ENCODE measurements around the gene RADX.

DNA sequence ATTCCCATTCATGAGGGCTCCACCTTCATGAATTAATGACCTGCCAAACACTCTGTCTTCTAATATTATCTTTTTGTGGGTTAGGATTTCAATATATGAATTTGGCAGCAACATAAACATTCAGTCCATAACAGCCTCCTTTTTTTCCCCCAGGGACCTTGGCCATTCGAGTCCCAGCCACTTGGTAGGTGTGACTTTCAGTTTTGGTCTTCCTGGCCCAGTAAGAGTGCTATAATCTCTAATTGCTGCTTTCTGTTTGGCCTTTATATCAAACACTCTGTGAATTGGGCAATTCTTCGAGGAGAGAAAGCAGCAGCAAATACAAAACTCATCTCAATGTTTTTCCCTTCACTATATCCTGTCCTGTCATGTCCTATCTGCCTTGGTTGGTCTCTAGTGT, 12.4 kb upstream of the RADX start:
- TF ChIP-seq TAF1 (IDR thresholded peaks at IDR 0.05; ENCODE audit: low read depth) (no peak), EP300 (IDR thresholded peaks at IDR 0.05; ENCODE audit: borderline replicate concordance) (no peak), CEBPB (IDR thresholded peaks at IDR 0.05) (no peak)

Measured in Ishikawa (cell line).